HG03045 (cell line): ENCODE results near the gene CPLANE1.
"Not testable (repeated sequence)": the region's sequence is repeated elsewhere in the genome, so short reads cannot be mapped to it uniquely, and the experiment has no call there.

Source experiments
- ATAC-seq: cut with Tn5 transposase; IDR thresholded peaks from one replicate; pipeline ENCODE4 v1.9.1; 2021; ENCODE audit warnings: mild to moderate bottlenecking, moderate library complexity; ENCODE audit not compliant: unreplicated experiment

Gene CPLANE1

DNA sequence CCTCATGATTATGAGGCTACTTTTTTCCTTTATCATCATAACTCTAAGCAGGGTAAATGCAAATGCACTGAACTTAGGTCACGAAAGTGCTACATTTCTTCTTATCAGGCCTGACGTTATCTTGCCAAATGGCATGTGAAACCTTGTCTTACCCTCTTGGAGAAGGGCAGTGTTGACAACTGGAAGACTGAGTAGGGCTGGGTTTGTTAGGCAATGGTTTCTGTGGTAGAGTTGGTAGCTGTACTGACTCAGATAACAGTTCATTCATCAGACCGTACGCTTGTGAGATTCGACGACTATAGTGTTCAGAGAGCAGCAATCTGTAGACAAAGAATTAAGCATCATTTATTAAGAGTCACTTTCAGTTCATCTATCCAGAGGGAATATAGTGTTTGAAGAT, 127.7 kb downstream of the CPLANE1 start:
- no peak for ATAC-seq

GRCh38 chr5:37121027-37121426, 128.1 kb downstream of the CPLANE1 start:
- ATAC-seq: no peak

- no peak for ATAC-seq
These were observed 128.9 kb downstream of the CPLANE1 start for GRCh38 chr5:37120270-37120669.

- ATAC-seq: no peak
These were observed 132.8 kb downstream of the CPLANE1 start for GRCh38 chr5:37116359-37116758.

DNA sequence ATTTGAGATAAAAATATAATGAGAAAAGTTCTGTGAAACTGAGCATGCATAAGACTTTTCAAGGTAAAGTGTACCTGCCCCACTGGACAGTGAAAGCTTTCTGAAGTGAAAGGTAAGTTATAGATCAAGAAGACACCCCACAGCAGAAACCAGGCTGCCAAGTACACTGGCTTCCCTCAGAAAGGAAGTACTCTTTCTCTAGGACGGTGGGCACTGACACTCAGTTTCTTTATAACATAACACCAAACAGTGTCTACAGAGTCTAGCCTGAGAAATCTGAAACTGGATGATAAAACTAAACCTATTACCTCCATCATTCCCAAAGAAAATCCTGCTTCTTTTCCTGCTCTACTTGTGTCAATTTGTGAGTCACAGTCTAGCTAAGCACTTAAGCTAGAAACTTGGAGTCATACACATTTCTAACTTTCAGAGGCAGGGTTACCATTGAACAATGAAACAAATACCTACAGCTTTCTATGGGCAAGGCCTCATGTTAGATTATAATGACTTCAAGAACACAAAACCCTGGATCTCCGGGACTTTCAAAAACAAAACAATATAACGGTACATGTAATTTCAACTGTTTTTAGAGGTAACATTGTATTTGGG, 136.7 kb downstream of the CPLANE1 start:
- ATAC-seq: no peak

DNA sequence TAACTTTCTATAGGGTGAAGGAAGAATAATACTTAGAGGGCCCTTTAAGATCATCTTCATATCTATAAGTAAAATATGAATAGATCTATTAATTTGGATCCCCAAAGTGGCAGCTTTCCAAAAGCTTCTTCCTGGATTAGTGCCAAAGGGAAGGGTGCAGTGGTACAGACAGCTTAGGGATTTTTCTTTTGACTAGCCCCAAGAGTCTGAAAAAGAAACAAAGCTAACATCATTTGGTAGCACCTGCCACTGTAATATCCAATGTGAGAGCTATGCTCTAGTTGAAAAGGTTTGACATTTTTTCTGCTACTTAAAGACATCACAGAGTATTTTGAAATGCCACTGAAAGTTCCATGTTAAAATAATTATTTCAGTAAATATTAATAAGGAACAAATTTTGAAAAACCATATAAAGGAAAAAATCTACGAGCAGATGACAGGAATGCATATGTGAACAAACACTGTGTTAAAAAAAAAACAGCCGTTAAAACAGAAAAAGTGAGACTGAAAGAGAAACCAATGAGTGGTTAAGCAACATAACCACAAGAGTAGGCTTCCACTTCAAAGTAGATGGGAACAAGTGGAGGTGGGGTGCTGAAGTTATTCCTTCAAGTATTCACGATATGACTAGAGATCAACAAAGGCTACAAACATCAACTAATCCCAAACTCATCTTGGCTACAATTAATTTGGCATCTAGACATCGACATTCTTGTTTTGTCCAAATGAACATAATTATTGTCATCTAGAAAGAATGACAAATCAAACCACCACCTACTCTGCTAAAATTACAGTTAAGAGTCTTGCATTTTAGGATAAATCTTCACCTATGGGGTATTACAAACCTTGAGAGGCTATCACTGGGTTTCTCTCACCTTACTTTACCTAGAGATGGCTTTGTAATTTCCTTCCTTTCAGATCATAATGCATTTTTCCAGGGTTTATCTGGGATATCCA, 137.5 kb downstream of the CPLANE1 start:
- ATAC-seq: peak; percentile 87

GRCh38 chr5:37110135-37110534, 139.0 kb downstream of the CPLANE1 start:
- ATAC-seq: no peak

- ATAC-seq: no peak
These were observed 139.8 kb downstream of the CPLANE1 start for GRCh38 chr5:37109338-37109737.

GRCh38 chr5:37103302-37103701, 145.9 kb downstream of the CPLANE1 start:
- no peak for ATAC-seq

DNA sequence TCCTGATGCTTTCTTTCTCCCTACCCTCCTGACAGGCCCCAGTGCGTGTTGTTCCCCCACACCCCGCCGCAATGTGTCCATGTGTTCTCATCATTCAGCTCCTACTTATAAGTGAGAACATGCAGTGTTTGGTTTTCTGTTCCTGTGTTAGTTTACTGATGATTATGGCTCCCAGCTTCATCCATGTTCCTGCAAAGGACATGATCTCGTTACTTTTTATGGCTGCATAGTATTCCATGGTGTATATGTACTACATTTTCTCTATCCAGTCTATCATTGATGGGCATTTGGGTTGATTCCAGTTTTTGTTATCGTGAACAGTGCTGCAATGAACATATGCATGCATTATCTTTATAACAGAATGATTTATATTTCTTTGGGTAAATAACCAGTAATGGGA, 149.9 kb downstream of the CPLANE1 start:
- ATAC-seq: not testable (repeated sequence)

DNA sequence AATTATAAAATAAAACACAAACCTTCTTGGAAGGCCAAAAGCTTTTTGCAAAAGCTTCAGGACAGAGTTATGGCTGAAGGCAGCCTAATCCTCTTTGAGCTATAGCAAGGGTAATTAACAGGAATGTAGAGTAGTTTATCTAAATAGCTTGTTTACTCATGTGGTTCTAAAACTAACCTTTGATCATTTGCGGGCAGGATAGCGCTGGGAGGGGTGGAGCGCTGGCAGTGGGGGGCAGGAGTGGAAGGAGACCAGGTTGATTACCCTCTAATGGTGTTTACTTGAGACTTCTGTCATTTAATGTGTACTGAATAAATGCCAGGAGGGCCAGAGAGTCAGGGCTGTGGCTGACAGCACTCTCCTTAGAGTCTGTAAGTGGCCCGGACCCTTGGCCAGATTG, 155.4 kb downstream of the CPLANE1 start:
- ATAC-seq: not testable (repeated sequence)

GRCh38 chr5:37090781-37091180, 158.4 kb downstream of the CPLANE1 start:
- ATAC-seq: no peak

DNA sequence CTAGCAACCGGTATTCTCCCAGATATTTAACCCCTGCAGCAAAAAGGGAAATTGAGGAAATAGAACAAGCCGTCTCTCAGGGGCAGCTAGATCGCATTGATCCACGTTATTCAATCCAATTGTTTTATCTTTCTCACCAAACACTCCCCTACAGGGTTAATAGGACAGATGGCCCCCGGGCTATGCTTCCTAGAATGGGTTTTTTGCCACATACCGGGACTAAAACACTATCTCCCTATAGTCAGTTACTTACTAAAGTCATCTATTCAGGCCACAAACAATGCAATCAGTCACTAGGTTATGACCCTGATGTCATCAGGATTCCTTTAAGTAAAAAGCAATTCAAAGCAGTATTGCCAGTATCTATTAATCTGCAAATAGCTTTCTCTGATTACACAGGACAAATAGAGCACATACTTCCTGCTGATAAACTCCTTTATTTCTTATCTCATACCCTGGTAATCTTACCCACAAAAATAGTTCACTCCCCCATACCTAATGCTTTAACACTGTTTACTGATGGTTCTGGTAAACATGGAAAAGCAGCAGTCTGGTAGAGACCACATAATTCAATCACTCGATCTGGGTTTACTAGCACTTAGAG, 159.0 kb downstream of the CPLANE1 start:
- no peak for ATAC-seq

- no peak for ATAC-seq
These were observed 161.2 kb downstream of the CPLANE1 start for GRCh38 chr5:37088009-37088408.

- no peak for ATAC-seq
These were observed 162.6 kb downstream of the CPLANE1 start for GRCh38 chr5:37086466-37087173.

DNA sequence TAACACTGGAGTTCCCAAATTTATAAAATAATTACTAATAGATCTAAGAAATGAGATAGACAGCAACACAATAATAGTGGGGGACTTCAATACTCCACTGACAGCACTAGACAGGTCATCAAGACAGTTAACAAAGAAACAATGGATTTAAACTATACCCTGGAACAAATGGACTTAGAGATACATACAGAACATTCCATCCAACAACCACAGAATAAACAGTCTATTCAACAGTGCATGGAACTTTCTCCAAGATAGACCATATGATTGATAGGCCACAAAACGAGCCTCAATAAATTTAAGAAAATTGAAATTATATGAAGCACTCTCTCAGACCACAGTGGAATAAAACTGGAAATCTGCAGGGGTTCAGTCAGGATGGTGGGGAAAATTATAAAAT, 163.2 kb downstream of the CPLANE1 start:
- not testable (repeated sequence) for ATAC-seq

DNA sequence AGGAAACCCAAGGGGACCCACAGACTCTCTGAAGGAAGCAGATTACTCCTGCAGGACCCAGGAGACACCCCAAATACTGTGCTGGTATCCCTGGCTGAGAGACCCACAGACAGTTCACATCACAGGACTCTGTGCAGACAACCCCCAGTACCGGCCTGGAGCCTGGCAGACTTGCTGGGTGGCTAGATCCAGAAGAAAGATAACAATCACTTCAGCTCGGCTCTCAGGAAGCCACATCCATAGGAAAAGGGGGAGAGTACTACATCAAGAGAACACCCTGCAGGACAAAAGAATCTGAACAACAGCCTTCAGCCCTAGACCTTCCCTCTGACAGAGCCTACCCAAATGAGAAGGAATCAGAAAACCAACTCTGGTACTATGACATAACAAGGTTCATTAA, 166.2 kb downstream of the CPLANE1 start:
- ATAC-seq: not testable (repeated sequence)

- ATAC-seq: no peak
These were observed 168.5 kb downstream of the CPLANE1 start for GRCh38 chr5:37080697-37081096.

- ATAC-seq: no peak
These were observed 172.0 kb downstream of the CPLANE1 start for GRCh38 chr5:37077146-37077545.

- ATAC-seq: no peak
These were observed 173.7 kb downstream of the CPLANE1 start for GRCh38 chr5:37075399-37075950.
